ENCODE data around the gene IL1F10.

The IL1F10 gene

GRCh38 chr2:113067681-113068080 is at the start of gene IL1F10:
Gene IL1F10, plus strand, starts transcription at chr2:113067970. Its CDS starts 4,769 bp downstream, at chr2:113072739.
- no peak for DNase-seq

GRCh38 chr2:113018509-113018908 is 49.3 kb upstream of the IL1F10 start:
- DNase-seq: no peak

- DNase-seq: no peak
Observed at GRCh38 chr2:113021312-113021711, 46.5 kb upstream of the IL1F10 start.

DNA sequence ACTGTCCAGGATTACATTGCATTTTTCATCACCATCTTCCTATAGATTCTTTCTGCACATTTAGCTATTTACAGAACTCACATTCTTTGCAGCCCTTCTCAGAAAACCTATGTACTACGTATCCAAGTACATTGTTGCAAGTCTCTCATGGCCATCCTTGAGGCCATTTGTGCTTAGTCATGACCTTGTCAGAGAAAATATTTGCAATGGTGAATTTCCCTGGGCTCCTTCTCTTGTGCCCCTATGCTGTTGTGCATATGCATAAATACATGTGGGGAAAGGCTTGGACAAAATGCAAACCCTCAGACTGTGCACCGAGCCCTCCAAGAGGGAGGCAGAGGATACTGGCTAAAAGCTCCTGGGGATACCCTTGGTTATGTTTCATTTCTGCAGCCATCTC is 43.0 kb upstream of the IL1F10 start:
- DNase-seq: no peak

- no peak for DNase-seq
Observed at GRCh38 chr2:113025737-113026136, 42.0 kb upstream of the IL1F10 start.

DNA sequence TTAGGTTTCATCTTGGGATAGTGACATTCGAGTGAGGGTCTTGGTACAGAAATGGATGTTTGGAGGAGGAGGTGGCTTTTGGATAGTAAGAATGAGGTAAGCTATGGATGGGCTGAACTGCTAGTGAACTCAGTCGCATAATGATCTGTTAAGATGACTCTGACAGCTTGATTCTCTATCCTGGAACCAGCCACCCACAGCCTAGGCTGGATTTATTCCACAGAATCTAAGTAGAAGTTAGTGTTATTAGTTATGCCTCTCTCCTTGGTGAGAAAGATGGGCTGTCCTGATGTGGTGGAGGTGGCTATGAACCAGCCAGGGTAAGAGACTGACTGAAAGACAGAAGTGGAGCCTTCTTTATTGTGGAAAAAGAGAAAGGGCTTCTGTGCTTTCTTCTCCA is 40.1 kb upstream of the IL1F10 start:
- DNase-seq: no peak

GRCh38 chr2:113028112-113028511 is 39.7 kb upstream of the IL1F10 start:
- no peak for DNase-seq

DNA sequence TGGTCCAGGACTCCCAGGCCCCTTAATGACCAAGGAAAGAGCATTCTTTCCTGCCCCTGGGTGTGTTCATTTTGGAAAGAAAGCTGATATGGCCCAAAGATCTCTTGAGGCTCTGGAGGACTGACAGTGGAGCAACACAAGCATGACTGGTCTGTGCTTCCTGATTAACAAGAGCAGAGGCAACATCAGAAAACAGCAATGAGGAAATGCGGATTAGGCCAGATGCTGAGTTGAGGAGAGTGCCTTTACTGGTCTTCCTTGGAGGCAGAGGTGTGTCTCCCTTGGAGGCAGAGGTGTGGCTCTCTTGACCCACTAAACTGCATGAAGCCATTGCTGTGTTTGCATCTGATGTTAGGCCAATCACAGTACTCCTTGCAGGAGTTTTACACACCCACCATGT is 35.0 kb upstream of the IL1F10 start:
- DNase-seq: no peak

DNA sequence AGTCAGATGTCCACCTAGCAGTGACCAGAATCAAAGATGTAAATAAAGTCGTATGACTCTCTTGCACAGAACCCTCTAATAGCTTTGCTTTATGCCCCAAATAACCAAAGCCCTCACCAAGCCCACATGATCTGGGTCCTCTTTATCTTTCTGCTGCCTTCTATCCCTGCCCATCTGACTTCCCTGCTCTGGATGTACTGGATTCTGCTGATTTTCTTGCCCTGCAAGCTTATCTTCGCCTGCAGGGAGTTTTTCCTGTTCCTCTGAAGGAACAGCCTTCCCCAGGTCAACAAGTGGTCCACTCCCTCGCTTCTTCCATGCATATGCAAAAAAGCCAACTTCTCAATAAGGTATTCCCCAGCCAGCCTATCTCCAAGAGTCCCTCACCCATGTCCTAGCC is 33.8 kb upstream of the IL1F10 start:
- no peak for DNase-seq

DNA sequence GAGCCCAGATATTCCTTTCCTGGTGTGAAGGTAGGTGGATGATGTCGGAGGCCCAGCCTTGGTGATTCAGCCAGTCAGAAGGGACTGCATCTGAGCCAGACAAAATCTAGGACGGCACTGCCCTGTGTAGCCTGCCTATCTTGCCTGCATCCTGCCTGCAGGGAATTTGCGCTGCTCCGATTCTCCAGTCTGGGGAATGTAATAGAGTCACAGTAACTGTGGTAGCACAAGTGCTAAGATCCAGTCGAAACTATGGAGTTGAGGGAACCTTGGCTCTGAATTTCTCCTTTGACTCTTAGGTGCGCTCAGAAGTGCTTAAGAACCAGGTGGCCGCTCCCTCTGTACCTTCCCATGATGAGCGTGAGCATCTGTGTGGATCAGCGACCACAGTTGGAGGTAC is 31.0 kb upstream of the IL1F10 start:
- no peak for DNase-seq

DNA sequence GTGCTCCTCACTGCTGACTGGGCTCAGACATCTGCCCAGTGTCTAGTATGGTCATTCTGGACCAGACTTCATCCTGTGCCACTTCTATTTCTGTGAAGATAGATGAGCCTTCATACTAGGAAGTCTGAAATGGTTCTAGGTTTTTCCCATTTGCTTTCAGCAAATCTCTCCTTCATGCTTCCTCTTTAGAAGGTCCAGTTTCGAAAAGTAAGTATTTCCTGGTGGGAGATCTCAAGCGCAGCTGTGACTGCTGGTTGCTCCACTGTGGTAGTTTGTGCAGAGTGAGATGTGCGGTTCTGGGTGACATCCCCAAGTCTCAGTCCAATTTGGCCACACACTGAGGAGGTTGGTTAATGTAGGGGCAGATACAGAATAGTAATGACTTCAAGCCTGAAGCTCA is 29.5 kb upstream of the IL1F10 start:
- no peak for DNase-seq

- DNase-seq: no peak
Observed at GRCh38 chr2:113039158-113039557, 28.6 kb upstream of the IL1F10 start.

DNA sequence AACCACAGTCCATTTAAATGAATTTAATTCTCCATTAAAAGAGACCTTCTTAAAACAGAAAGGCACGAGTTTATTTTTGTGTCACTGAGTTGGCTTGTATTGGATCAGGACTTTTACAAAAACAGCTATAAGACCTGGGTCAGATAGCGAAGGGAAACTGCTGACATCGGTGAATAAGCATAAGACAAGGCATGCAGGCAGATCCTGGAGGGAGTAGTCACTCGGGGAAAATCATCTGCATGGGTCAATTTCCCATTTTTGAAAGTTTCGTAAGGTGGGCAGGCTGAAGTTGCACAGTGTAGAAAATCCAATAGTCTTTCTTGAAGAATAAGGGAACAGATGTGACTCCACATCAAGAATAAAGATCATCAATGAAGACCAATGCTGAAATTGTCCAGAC is 28.1 kb upstream of the IL1F10 start:
- no peak for DNase-seq

- DNase-seq: no peak
Observed at GRCh38 chr2:113041871-113042270, 25.9 kb upstream of the IL1F10 start.

GRCh38 chr2:113046465-113046864 is 21.3 kb upstream of the IL1F10 start:
- DNase-seq: no peak

GRCh38 chr2:113050921-113051895 is 16.6 kb upstream of the IL1F10 start:
- DNase-seq: no peak

DNA sequence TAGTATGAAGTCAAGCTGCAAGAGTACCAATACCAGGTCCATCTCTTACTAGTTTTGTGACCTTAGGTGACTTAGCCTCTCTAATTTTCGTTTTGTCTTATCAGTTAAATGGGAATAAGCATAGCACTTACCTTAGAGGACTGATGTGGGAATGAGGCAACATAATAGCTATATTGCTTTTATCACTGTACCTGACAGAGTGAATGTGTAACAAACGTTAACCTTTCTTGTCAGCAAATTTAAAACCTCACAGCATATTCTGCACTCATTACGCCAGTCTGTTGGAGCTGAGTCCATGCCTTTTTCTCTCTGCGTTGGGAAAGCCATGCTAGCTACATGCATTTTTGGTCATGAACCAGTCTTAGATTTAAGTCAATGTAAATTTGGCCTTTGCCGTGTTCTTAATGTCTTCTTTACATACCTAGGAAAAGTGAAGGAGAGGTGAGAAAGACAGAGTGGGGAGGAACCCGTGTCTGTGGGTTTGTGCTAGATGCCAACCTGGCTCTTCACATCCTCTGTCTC is 15.3 kb upstream of the IL1F10 start, which contains the start of gene IL36B:
TSS of gene IL36B (minus strand) at position 472 of the 522 bp plus-strand sequence.
- DNase-seq: no peak

DNA sequence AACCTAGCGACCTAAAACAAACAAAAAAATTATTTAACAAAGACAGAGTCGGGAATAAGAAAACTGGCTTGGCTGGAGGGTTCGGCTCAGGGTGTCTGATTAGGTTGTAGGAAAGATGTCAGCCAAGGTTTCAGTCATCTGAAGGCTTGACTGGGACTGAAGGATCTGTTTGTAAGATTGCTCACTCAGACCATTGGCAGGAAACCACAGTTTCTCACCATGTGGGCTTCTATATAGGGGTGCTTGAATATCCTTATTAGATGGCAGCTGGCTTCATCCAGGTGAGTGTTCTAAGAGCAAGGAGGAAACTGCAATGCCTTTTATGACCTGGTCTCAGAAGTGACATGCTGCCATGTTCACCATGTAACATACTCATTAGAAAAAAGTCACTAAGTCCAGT is 14.1 kb upstream of the IL1F10 start:
- no peak for DNase-seq

GRCh38 chr2:113054066-113054465 is 13.7 kb upstream of the IL1F10 start:
- no peak for DNase-seq

DNA sequence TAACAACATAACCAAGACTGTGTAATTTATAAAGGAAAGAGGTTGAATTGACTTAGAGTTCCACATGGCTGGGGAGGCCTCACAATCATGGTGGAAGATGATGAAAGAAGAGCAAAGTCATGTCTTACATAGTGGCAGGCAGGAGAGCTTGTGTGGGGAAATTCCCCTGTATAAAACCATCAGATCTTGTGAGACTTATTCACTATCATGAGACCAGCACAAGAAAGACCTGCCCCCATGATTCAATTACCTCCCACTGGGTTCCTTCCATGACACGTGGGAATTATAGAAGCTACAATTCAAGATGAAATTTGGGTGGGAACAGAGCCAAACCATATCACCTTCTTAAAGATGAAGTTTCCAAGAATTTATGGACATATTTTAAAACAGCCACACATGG is 11.2 kb upstream of the IL1F10 start:
- DNase-seq: no peak

DNA sequence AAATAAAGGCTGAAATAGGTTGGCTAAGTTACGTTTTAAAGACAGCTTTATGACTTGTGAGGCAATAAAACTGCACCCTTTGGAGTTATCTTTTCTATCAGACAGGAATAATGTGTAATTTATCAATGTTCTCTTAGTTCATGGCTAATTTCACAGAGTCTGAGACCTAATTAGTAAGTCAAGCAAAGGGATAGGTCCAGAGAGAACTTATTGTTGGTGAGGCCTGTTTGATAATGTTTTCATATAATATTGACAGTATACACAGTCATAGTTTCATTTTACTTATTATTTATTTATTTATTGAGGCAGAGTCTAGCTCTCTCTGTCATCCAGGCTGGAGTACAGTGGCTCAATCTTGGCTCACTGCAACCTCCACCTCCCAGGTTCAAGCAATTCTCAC is 10.7 kb upstream of the IL1F10 start:
- no peak for DNase-seq

DNA sequence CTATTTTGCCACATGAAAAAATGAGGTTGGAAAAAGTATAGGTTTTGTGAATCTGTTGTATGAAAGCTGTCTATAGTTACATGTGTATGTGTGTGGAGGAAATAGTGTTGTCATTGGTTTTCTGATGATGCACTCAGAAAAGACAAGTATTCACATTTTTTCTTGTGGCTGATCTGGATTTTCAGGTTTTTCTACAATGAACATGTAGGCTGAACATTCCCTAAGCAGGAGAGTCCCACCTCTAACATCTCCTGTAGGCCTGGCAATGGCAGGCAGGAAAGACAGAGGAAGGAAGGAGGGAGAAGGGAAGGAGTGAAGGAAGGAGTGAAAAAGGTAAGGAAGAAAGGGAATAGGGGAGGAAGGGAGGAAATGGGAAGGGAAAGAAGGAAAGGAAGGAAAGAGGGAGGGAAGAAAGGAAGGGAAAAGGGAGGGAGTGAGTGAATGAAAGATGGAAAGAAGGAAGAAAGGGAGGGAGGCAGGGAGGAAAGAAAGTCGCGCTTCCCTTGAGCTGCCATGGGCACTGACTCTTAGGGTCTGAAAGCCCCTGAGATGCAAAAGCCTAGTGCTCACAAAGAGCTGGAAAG is 9.3 kb upstream of the IL1F10 start:
- DNase-seq: no peak

DNA sequence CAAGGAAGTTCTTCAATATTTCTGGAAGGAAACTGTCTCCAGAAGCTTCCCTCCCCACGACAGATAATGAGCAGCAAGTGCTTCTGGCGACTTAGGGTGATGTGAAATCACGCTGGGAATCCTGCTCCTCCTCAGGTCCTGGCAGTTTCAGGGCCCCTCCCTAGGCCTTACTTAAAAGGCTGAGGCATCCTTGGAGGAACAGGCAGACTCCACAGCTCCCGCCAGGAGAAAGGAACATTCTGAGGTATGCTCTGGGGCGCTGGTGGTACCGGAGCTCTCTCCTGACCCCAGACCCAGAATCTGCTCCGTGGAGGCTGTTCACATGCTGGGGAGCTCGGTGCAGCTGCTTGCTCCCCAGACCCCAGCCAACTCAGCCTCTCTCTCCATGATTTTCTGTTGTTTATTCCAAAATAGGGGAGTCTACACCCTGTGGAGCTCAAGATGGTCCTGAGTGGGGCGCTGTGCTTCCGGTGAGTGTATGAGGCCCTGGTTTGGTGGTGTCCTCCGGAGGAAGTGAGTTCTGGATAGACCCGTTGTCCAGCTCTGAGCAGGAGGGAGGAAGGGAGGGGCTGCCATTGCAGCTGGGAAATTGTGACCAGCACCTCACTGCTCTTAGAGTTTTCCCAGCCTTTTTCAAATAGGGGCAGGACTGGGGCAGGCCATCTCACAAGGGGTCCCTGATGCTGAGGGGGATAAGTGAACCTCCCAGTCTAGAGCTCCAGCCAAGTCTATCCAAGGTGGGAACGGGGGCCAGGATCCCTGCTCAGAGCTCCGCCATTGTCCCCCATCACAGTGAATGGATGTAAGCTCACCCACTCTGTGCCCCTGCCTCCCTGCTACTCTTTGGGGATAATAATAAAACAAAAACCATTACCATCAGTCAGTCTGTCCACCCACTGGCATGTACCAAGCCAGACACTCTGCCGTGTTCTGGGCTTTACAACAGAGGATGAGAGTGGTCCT is 8.5 kb upstream of the IL1F10 start, which contains the start of gene IL36RN:
TSS of gene IL36RN (plus strand) at position 201 of the 963 bp plus-strand sequence. CDS start at position 442, 241 bp downstream.
- DNase-seq: no peak

All from NCI-H2029 treated with DMSO at 0.1 percent for 48 hours (cell line).